GM18508 (cell line): ENCODE data around the gene AADACL4.
"Not testable (repeated sequence)": the region's sequence is repeated elsewhere in the genome, so short reads cannot be mapped to it uniquely, and the experiment has no call there.

ENCODE experiments used
- ATAC-seq: cut with Tn5 transposase; IDR thresholded peaks from one replicate; pipeline ENCODE4 v1.9.1; 2021; ENCODE audit warnings: moderate number of reproducible peaks; ENCODE audit not compliant: insufficient read depth, unreplicated experiment

Gene AADACL4

GRCh38 chr1:12626888-12627287, 17.0 kb upstream of the AADACL4 start:
- ATAC-seq: no peak

- ATAC-seq: no peak
These were observed 16.6 kb upstream of the AADACL4 start for GRCh38 chr1:12627296-12627695.

GRCh38 chr1:12629511-12629956, 14.4 kb upstream of the AADACL4 start:
- ATAC-seq: no peak

- ATAC-seq: no peak
These were observed 13.7 kb upstream of the AADACL4 start for GRCh38 chr1:12629985-12630760.

- ATAC-seq: no peak
These were observed 12.8 kb upstream of the AADACL4 start for GRCh38 chr1:12630946-12631530.

- no peak for ATAC-seq
These were observed 12.3 kb upstream of the AADACL4 start for GRCh38 chr1:12631571-12631970.

GRCh38 chr1:12634156-12634555, 9.7 kb upstream of the AADACL4 start:
- no peak for ATAC-seq

- no peak for ATAC-seq
These were observed 9.1 kb upstream of the AADACL4 start for GRCh38 chr1:12634696-12635202.

GRCh38 chr1:12636098-12636950, 7.6 kb upstream of the AADACL4 start:
- ATAC-seq: no peak

- no peak for ATAC-seq
These were observed 6.2 kb upstream of the AADACL4 start for GRCh38 chr1:12637693-12638092.

- no peak for ATAC-seq
These were observed 3.5 kb upstream of the AADACL4 start for GRCh38 chr1:12640237-12640957.

GRCh38 chr1:12640958-12641272, 3.0 kb upstream of the AADACL4 start:
- ATAC-seq: no peak

- no peak for ATAC-seq
These were observed 806 bp upstream of the AADACL4 start for GRCh38 chr1:12643079-12643478.

GRCh38 chr1:12644237-12644636, 352 bp downstream of the AADACL4 start:
- ATAC-seq: no peak

- no peak for ATAC-seq
These were observed 944 bp downstream of the AADACL4 start for GRCh38 chr1:12644829-12645228.

- not testable (repeated sequence) for ATAC-seq
These were observed 1.5 kb downstream of the AADACL4 start for GRCh38 chr1:12645401-12645800.

- no peak for ATAC-seq
These were observed 4.9 kb downstream of the AADACL4 start for GRCh38 chr1:12648741-12649140.

GRCh38 chr1:12649971-12650421, 6.1 kb downstream of the AADACL4 start:
- no peak for ATAC-seq

- no peak for ATAC-seq
These were observed 10.2 kb downstream of the AADACL4 start for GRCh38 chr1:12654004-12654567.

GRCh38 chr1:12654657-12655056, 10.8 kb downstream of the AADACL4 start:
- ATAC-seq: no peak
